Natural killer cell treated with Interleukin-12 subunit alpha and Interleukin-12 subunit beta and Interleukin-15 and Interleukin-18, amount 100 ng/mL, for 72 hours (primary cell): ENCODE measurements around the gene PCDHGA10. TPM values are rescaled to one million over a fixed set of nuclear protein-coding genes. Genes with fewer than 3 reads are reported as not detected.
"Not testable (repeated sequence)": the region's sequence is repeated elsewhere in the genome, so short reads cannot be mapped to it uniquely, and the experiment has no call there.

ENCODE experiments used
- ATAC-seq, 2 donors: fragments of 150-1000 bp; cut with Tn5 transposase in 1 of 2; sonication (Bioruptor Pico), chemical (Tn5 transposase) in 1 of 2; 2 replicates each; pipeline ENCODE4 v1.10.0; 2021
- DNase-seq: peaks from one replicate; pipeline ENCODE4 v3.0.0; 2022; ENCODE audit warnings: low spot score
- H3K27ac Mint-ChIP-seq, 2 donors: 1 replicate in 1 of 2; 2 replicates in 1 of 2; pipeline ENCODE4 v1.8.0; 2022; ENCODE audit warnings: mixed read lengths in 2 of 2, mild to moderate bottlenecking in 1 of 2, moderate library complexity in 1 of 2
- H3K27me3 Mint-ChIP-seq, 2 donors: 1 replicate in 1 of 2; 2 replicates in 1 of 2; pipeline ENCODE4 v1.8.0; 2022; ENCODE audit warnings: mixed read lengths in 2 of 2
- H3K36me3 Mint-ChIP-seq: one replicate; pipeline ENCODE4 v1.8.0; 2022; ENCODE audit warnings: mixed read lengths
- H3K4me1 Mint-ChIP-seq, 2 donors: 1 replicate in 1 of 2; 2 replicates in 1 of 2; pipeline ENCODE4 v1.8.0; 2022; ENCODE audit warnings: low read depth in 2 of 2, mixed read lengths in 2 of 2, mild to moderate bottlenecking in 1 of 2
- H3K4me3 Mint-ChIP-seq: one replicate; pipeline ENCODE4 v1.8.0; 2022; ENCODE audit warnings: mixed read lengths
- H3K9me3 Mint-ChIP-seq: 2 replicates; pipeline ENCODE4 v1.8.0; 2022; ENCODE audit warnings: mixed read lengths
- total RNA-seq, 2 donors: library from RNA; stranded (reverse); gene quantifications; one replicate each; pipeline ENCODE4 v1.2.3, GENCODE V29; 2022

Gene PCDHGA10
- total RNA-seq, 2 donors from 2014 or later: 0.67 to 1.2 TPM

DNA sequence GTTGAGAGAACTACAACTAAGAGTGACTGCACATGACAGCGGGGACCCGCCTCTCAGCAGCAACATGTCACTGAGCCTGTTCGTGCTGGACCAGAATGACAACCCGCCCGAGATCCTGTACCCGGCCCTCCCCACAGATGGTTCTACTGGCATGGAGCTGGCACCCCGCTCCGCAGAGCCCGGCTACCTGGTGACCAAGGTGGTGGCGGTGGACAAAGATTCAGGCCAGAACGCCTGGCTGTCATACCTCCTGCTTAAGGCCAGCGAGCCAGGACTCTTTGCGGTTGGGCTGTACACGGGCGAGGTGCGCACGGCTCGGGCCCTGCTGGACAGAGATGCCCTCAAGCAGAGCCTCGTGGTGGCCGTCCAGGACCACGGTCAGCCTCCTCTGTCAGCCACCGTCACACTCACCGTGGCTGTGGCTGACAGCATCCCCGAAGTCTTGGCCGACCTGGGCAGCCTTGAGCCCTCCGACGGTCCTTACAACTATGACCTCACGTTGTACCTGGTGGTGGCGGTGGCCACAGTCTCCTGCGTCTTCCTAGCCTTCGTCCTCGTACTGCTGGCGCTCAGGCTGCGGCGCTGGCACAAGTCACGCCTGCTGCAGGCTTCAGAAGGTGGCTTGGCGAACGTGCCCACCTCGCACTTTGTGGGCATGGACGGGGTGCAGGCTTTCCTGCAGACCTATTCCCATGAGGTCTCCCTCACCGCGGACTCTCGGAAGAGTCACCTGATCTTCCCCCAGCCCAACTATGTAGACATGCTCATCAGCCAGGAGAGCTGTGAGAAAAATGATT, 28.1 kb upstream of the PCDHGA10 start:
- H3K4me1 Mint-ChIP-seq: no peaks in the 10 kb centered on the region
- H3K27ac Mint-ChIP-seq: no peak overlapping the region
- peaks cover 9% of the 10 kb centered on the region for H3K36me3 Mint-ChIP-seq
- no peak overlapping the region for H3K4me3 Mint-ChIP-seq
- ATAC-seq (no peak), DNase-seq (no peak)
- no peaks in the 10 kb centered on the region for H3K9me3 Mint-ChIP-seq
- peaks cover 43 to 59% of the 10 kb centered on the region in 2 donors for H3K27me3 Mint-ChIP-seq

DNA sequence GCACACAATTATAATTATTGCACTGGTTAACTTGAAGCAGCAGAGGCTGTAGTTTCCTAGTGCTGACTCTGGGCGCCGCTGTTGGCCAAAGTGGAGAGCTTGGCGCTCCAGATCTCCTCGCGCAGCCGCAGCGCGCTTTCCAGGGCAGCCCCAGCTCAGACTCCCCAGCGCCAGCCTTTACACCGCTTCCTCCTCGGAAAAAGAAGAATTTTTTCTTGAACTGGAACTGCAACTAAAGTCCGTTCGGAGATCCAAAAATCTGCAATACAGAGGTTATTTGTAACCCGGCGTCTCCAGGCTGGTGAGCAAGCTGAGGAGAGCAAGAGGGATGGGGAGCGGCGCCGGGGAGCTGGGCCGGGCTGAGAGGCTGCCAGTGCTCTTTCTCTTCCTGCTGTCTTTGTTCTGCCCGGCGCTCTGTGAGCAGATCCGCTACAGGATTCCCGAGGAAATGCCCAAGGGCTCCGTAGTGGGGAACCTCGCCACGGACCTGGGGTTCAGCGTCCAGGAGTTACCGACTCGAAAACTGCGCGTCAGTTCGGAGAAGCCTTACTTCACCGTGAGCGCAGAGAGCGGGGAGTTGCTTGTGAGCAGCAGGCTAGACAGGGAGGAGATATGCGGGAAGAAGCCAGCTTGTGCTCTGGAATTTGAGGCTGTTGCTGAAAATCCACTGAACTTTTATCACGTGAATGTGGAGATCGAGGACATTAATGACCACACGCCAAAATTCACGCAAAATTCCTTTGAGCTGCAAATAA, 25.1 kb upstream of the PCDHGA10 start, which contains the start of gene PCDHGB4:
TSS of gene PCDHGB4 (plus strand) at position 142 of the 755 bp plus-strand sequence. CDS start at position 329, 187 bp downstream.
- DNase-seq, H3K27ac Mint-ChIP-seq, H3K9me3 Mint-ChIP-seq, H3K4me1 Mint-ChIP-seq: not testable (repeated sequence)
- H3K36me3 Mint-ChIP-seq: peaks cover 14% of the 10 kb centered on the region
- H3K27me3 Mint-ChIP-seq: peaks cover 42 to 74% of the 10 kb centered on the region in 2 donors
- H3K4me3 Mint-ChIP-seq: peak within 1 kb of the TSS; percentile 63
- peak; percentile 78 to 84 for ATAC-seq

DNA sequence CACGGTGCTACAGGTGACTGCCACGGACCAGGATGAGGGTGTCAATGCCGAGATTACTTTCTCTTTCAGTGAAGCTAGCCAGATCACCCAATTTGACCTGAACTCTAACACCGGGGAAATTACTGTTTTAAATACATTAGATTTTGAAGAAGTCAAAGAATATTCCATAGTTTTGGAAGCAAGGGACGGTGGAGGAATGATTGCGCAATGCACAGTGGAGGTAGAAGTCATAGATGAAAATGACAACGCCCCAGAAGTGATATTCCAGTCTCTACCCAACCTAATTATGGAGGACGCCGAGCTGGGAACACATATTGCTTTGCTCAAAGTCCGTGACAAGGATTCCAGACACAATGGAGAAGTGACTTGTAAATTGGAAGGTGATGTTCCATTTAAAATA, 24.1 kb upstream of the PCDHGA10 start:
- H3K4me3 Mint-ChIP-seq: no peak overlapping the region
- DNase-seq (no peak), ATAC-seq (no peak)
- H3K4me1 Mint-ChIP-seq: peaks cover 0 to 4% of the 10 kb centered on the region in 2 donors
- no peaks in the 10 kb centered on the region for H3K9me3 Mint-ChIP-seq
- H3K27me3 Mint-ChIP-seq: peaks cover 39 to 71% of the 10 kb centered on the region in 2 donors
- H3K36me3 Mint-ChIP-seq: peaks cover 14% of the 10 kb centered on the region
- H3K27ac Mint-ChIP-seq: no peak overlapping the region

DNA sequence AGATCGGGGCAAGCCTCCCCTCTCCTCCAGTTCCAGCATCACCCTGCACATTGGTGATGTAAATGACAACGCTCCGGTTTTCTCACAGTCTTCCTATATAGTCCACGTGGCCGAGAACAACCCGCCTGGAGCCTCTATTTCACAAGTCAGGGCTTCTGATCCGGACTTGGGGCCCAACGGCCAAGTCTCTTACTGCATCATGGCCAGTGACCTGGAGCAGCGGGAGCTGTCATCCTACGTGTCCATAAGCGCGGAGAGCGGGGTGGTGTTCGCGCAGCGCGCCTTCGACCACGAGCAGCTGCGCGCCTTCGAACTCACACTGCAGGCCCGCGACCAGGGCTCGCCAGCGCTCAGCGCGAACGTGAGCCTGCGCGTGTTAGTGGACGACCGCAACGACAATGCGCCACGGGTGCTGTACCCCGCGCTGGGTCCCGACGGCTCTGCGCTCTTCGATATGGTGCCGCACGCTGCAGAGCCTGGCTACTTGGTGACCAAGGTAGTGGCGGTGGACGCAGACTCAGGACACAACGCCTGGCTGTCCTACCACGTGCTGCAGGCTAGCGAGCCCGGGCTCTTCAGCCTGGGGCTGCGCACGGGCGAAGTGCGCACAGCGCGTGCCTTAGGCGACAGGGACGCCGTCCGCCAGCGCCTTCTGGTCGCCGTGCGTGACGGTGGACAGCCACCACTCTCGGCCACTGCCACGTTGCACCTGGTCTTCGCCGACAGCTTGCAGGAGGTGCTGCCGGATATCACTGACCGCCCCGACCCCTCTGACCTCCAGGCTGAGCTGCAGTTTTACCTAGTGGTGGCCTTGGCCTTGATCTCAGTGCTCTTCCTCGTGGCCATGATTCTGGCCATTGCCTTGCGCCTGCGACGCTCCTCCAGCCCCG, 23.4 kb upstream of the PCDHGA10 start:
- Mint-ChIP-seq H3K36me3 (peaks cover 19% of the 10 kb centered on the region), H3K4me3 (no peak overlapping the region), H3K9me3 (no peaks in the 10 kb centered on the region), H3K4me1 (peaks cover 0 to 4% of the 10 kb centered on the region in 2 donors), H3K27me3 (peaks cover 43 to 74% of the 10 kb centered on the region in 2 donors), H3K27ac (no peak overlapping the region)
- DNase-seq: no peak
- no peak for ATAC-seq

DNA sequence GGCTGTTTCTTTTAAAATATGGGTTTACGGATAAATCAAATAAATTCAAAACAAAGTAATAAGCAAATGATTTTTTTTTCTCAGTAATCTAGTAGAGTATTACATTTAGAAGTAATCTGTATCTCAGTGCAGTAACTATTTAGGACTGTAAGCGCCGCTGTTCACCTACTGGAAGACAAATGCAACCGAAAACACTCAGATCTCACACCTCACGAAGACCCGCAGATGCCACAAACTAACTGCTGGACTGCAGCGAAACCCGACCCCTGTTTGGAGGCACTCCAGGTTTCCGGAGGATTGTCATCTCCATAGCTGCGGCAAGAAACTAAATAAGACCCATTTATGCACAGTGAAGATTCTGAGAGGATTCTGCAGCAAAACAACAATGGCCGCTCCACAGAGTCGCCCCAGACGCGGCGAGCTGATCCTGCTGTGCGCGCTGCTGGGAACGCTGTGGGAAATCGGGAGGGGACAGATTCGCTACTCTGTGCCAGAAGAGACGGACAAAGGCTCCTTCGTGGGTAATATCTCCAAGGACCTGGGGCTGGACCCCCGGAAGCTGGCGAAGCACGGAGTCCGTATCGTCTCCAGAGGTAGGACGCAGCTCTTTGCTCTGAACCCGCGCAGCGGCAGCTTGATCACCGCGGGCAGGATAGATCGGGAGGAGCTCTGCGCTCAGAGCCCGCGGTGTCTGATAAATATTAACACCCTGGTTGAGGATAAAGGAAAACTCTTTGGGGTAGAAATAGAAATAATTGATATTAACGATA, 20.2 kb upstream of the PCDHGA10 start, which contains the start of gene PCDHGA8:
TSS of gene PCDHGA8 (plus strand) at position 205 of the 770 bp plus-strand sequence. CDS start at position 386, 181 bp downstream.
- H3K27me3 Mint-ChIP-seq: peaks cover 41 to 70% of the 10 kb centered on the region in 2 donors
- no peak for ATAC-seq

GRCh38 chr5:141393267-141393666, 19.5 kb upstream of the PCDHGA10 start:
- Mint-ChIP-seq H3K4me3 (no peak overlapping the region), H3K9me3 (no peaks in the 10 kb centered on the region), H3K27me3 (peaks cover 40 to 68% of the 10 kb centered on the region in 2 donors), H3K36me3 (peaks cover 23% of the 10 kb centered on the region), H3K4me1 (peaks cover 0 to 4% of the 10 kb centered on the region in 2 donors), H3K27ac (no peak overlapping the region)
- DNase-seq (no peak), ATAC-seq (no peak)

More for the DNA sequence above, 20.2 kb upstream of the PCDHGA10 start, which contains the start of gene PCDHGA8:
- H3K27ac Mint-ChIP-seq: no peak within 1 kb of the TSS
- DNase-seq: no peak
- H3K4me3 Mint-ChIP-seq: no peak within 1 kb of the TSS
- H3K9me3 Mint-ChIP-seq: no peaks in the 10 kb centered on the region
- H3K4me1 Mint-ChIP-seq: peaks cover 0 to 4% of the 10 kb centered on the region in 2 donors
- peaks cover 24% of the 10 kb centered on the region for H3K36me3 Mint-ChIP-seq

GRCh38 chr5:141394401-141395187, 18.2 kb upstream of the PCDHGA10 start:
- Mint-ChIP-seq H3K36me3 (peaks cover 16% of the 10 kb centered on the region), H3K27me3 (peaks cover 39 to 69% of the 10 kb centered on the region in 2 donors)
- not testable (repeated sequence) for DNase-seq, H3K4me3 Mint-ChIP-seq, H3K27ac Mint-ChIP-seq, H3K4me1 Mint-ChIP-seq, ATAC-seq, H3K9me3 Mint-ChIP-seq

DNA sequence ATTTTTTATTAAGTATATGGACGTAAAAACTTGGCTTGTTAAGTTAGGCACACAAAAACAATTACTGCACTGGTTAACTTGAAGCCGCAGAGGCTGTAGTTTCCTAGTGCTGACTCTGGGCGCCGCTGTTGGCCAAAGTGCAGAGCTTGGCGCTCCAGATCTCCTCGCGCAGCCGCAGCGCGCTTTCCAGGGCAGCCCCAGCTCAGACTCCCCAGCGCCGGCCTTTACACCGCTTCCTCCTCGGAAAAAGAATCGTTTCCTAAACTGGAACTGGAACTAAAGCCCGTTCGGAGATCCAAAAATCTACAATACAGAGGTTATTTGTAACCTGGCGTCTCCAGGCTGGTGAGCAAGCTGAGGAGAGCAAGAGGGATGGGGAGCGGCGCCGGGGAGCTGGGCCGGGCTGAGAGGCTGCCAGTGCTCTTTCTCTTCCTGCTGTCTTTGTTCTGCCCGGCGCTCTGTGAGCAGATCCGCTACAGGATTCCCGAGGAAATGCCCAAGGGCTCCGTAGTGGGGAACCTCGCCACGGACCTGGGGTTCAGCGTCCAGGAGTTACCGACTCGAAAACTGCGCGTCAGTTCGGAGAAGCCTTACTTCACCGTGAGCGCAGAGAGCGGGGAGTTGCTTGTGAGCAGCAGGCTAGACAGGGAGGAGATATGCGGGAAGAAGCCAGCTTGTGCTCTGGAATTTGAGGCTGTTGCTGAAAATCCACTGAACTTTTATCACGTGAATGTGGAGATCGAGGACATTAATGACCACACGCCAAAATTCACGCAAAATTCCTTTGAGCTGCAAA, 14.8 kb upstream of the PCDHGA10 start, which contains the start of gene PCDHGB5:
TSS of gene PCDHGB5 (plus strand) at position 192 of the 796 bp plus-strand sequence. CDS start at position 373, 181 bp downstream.
- H3K9me3 Mint-ChIP-seq, H3K27ac Mint-ChIP-seq, DNase-seq, H3K4me1 Mint-ChIP-seq: not testable (repeated sequence)
- peak; percentile 89 to 92 for ATAC-seq
- H3K27me3 Mint-ChIP-seq: peaks cover 38 to 57% of the 10 kb centered on the region in 2 donors
- peaks cover 17% of the 10 kb centered on the region for H3K36me3 Mint-ChIP-seq
- H3K4me3 Mint-ChIP-seq: peak within 1 kb of the TSS; percentile 34

DNA sequence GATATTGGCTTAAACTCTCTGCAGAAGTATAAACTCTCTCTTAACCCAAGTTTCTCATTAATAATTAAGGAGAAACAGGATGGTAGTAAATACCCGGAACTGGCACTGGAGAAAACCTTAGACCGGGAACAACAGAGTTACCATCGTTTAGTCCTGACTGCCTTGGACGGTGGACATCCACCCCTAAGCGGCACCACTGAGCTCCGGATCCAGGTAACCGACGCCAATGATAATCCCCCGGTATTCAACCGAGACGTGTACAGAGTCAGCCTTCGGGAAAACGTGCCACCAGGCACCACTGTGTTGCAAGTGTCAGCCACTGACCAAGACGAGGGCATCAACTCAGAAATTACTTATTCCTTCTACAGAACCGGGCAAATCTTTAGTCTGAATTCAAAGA, 14.2 kb upstream of the PCDHGA10 start:
- Mint-ChIP-seq H3K27ac (no peak overlapping the region), H3K4me1 (peaks cover 6 to 10% of the 10 kb centered on the region in 2 donors), H3K4me3 (peak overlapping the region; percentile 15), H3K36me3 (peaks cover 17% of the 10 kb centered on the region), H3K9me3 (peaks cover 4% of the 10 kb centered on the region), H3K27me3 (peaks cover 36 to 55% of the 10 kb centered on the region in 2 donors)
- DNase-seq (no peak), ATAC-seq (no peak)

DNA sequence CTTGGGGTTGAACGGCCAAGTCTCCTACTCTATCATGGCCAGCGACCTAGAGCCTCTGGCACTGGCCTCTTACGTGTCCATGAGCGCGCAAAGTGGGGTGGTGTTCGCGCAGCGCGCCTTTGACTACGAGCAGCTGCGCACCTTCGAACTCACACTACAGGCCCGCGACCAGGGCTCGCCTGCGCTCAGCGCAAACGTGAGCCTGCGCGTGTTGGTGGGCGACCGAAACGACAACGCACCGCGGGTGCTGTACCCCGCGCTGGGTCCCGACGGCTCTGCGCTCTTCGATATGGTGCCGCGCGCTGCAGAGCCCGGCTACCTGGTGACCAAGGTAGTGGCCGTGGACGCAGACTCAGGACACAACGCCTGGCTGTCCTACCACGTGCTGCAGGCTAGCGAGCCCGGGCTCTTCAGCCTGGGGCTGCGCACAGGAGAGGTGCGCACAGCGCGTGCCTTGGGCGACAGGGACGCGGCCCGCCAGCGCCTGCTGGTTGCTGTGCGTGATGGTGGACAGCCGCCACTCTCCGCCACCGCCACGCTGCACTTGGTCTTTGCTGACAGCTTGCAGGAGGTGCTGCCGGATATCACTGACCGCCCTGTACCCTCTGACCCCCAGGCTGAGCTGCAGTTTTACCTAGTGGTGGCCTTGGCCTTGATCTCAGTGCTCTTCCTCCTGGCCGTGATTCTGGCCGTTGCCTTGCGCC, 13.1 kb upstream of the PCDHGA10 start:
- H3K36me3 Mint-ChIP-seq: peaks cover 12% of the 10 kb centered on the region
- H3K9me3 Mint-ChIP-seq: peaks cover 4% of the 10 kb centered on the region
- H3K27me3 Mint-ChIP-seq: peaks cover 38 to 56% of the 10 kb centered on the region in 2 donors
- DNase-seq (no peak), ATAC-seq (no peak)
- peaks cover 6 to 10% of the 10 kb centered on the region in 2 donors for H3K4me1 Mint-ChIP-seq
- no peak overlapping the region for H3K27ac Mint-ChIP-seq
- H3K4me3 Mint-ChIP-seq: peak overlapping the region; percentile 12
